Cardiac muscle cell (in vitro differentiated cells and primary cell): ENCODE data around the gene ELAVL1. TPM values are rescaled to one million over a fixed set of nuclear protein-coding genes. Genes with fewer than 3 reads are reported as not detected.
"Not testable (repeated sequence)": the region's sequence is repeated elsewhere in the genome, so short reads cannot be mapped to it uniquely, and the experiment has no call there.

Source experiments
- DNase-seq, 2 donors: peaks; one replicate each; pipeline versions ENCODE4 v3.0.0 to v3.0.0-alpha.2; 2010 to 2017; ENCODE audit warnings: low read depth in 1 of 2, low spot score in 1 of 2
- H3K27ac ChIP-seq: fragments of 200-600 bp; sonication (generic); 2 replicates; pipeline ENCODE4 v1.5.1; 2016
- H3K27me3 ChIP-seq: fragments of 200-600 bp; sonication (generic); 2 replicates; pipeline ENCODE4 v1.6.0; 2016; ENCODE audit warnings: control low read depth
- H3K36me3 ChIP-seq: fragments of 200-600 bp; sonication (generic); 2 replicates; pipeline ENCODE4 v1.5.1; 2016; ENCODE audit warnings: control low read depth
- H3K4me1 ChIP-seq: fragments of 200-600 bp; sonication (generic); 2 replicates; pipeline ENCODE4 v1.8.1; 2017; ENCODE audit warnings: low read depth, mild to moderate bottlenecking, mixed run types
- H3K4me3 ChIP-seq: fragments of 200-600 bp; sonication (generic); 2 replicates; pipeline ENCODE4 v1.5.1; 2016; ENCODE audit warnings: mild to moderate bottlenecking
- H3K9me3 ChIP-seq: fragments of 200-600 bp; sonication (generic); 2 replicates; pipeline ENCODE4 v1.5.1; 2017; ENCODE audit warnings: low read depth, mild to moderate bottlenecking, control low read depth
- polyA plus RNA-seq: library from polyadenylated mRNA; unstranded; fragments of >200 nt; fragmentation: Nextera tagmentation; extraction: Ambion mirVana; gene quantifications from 2 replicates; pipeline ENCODE4 v1.2.1, GENCODE V29; 2016
- total RNA-seq: library from RNA; depleted of rRNA; stranded (reverse); fragments of >200 nt; gene quantifications from 2 replicates; pipeline ENCODE4 v1.2.3, GENCODE V29; 2016
- TF ChIP-seq, protein P1 (sequence below): IDR thresholded peaks from 2 replicates; pipeline ENCODE4 v1.5.1; 2012; ENCODE audit warnings: low read depth, mild to moderate bottlenecking, low read length

ELAVL1 gene
- total and polyA plus RNA-seq, 2 experiments from 2014 or later = 66.5 to 104 TPM

DNA sequence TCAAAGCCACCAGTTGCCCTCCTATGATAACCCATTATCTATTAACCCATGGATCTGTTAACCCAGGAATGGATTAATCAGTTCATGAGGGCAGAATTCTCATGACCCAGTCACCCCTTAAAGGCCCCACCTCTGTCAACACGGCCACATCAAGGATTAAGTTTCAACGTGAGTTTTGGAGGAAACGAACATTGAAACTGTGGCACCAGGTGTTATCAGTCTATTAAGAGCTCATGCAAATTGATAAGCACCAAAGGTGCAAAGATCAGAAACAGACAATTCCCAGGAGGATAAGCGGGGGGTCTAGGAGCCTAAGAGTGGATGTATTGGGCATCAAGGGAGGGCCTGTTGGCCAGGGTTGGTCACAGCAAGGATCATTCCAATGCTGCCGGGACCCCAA, 19.9 kb upstream of the ELAVL1 start:
- Histone ChIP-seq H3K4me3 (no peak overlapping the region), H3K9me3 (no peaks in the 10 kb centered on the region), H3K27ac (no peak overlapping the region), H3K36me3 (no peaks in the 10 kb centered on the region), H3K4me1 (peaks cover 11% of the 10 kb centered on the region), H3K27me3 (no peaks in the 10 kb centered on the region)
- DNase-seq = no peak
- TF ChIP-seq, protein P1, sequence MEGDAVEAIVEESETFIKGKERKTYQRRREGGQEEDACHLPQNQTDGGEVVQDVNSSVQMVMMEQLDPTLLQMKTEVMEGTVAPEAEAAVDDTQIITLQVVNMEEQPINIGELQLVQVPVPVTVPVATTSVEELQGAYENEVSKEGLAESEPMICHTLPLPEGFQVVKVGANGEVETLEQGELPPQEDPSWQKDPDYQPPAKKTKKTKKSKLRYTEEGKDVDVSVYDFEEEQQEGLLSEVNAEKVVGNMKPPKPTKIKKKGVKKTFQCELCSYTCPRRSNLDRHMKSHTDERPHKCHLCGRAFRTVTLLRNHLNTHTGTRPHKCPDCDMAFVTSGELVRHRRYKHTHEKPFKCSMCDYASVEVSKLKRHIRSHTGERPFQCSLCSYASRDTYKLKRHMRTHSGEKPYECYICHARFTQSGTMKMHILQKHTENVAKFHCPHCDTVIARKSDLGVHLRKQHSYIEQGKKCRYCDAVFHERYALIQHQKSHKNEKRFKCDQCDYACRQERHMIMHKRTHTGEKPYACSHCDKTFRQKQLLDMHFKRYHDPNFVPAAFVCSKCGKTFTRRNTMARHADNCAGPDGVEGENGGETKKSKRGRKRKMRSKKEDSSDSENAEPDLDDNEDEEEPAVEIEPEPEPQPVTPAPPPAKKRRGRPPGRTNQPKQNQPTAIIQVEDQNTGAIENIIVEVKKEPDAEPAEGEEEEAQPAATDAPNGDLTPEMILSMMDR = no peak

DNA sequence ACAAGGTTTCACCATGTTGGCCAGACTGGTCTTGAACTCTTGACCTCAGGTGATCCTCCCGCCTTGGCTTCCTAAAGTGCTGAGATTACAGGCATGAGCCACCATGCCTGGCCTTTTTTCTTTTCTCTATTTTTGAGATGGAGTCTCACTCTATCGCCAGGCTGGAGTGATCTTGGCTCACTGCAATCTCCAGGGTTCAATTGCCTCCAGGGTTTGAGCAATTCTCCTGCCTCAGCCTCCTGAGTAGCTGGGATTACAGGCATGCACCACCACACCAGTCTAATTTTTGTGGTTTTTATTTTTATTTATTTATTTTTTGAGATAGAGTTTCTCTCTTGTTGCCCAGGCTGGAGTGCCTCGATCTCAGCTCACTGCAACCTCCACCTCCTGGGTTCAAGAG, 18.8 kb upstream of the ELAVL1 start:
- not testable (repeated sequence) for H3K27me3 ChIP-seq, H3K4me3 ChIP-seq, H3K4me1 ChIP-seq, H3K27ac ChIP-seq, H3K36me3 ChIP-seq, H3K9me3 ChIP-seq, DNase-seq

DNA sequence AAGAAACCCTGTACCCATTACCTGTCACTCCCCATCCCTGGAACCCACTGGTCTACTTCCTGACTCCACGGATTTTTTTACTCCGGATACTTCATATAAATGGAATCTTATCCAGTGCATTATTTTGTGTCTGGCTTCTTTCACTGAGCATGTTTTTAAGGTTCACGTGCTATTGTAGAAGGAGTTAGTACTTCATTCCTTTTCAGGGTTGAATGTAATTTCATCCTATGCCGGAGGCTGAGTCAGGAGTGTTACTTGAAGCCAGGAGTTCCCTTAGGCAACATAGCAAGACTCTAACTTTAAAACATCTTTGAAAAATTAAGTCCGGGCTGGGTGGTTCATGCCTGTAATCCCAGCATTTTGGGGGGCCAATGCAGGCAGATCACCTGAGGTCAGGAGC, 17.9 kb upstream of the ELAVL1 start:
- H3K9me3 ChIP-seq = no peaks in the 10 kb centered on the region
- no peak for DNase-seq
- no peaks in the 10 kb centered on the region for H3K36me3 ChIP-seq
- H3K27me3 ChIP-seq = no peaks in the 10 kb centered on the region
- no peak overlapping the region for H3K27ac ChIP-seq
- TF ChIP-seq, protein P1 = no peak
- H3K4me1 ChIP-seq = no peaks in the 10 kb centered on the region
- no peak overlapping the region for H3K4me3 ChIP-seq

DNA sequence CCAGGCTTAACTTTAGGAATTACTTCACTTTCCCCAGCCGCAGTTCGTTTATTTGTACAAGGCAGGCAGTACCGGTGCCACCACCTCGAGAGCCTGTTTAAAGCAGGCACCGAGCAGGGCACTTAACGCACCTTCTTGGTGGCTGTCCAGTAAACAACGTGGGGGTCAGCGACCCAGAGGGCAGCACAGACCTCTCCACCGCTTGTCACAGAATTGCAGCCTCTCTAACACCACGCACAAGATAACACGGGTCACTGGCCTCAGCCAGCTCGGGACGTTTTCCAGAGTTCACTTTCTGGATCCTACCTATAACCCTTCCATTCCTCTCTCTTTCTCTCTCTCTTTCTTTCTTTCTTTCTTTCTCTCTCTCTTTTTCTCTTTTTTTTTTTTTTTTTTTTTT, 16.8 kb upstream of the ELAVL1 start:
- no peaks in the 10 kb centered on the region for H3K4me1 ChIP-seq
- TF ChIP-seq, protein P1 = no peak
- no peaks in the 10 kb centered on the region for H3K9me3 ChIP-seq
- H3K27me3 ChIP-seq = no peaks in the 10 kb centered on the region
- no peak overlapping the region for H3K27ac ChIP-seq
- no peaks in the 10 kb centered on the region for H3K36me3 ChIP-seq
- DNase-seq = no peak
- no peak overlapping the region for H3K4me3 ChIP-seq

DNA sequence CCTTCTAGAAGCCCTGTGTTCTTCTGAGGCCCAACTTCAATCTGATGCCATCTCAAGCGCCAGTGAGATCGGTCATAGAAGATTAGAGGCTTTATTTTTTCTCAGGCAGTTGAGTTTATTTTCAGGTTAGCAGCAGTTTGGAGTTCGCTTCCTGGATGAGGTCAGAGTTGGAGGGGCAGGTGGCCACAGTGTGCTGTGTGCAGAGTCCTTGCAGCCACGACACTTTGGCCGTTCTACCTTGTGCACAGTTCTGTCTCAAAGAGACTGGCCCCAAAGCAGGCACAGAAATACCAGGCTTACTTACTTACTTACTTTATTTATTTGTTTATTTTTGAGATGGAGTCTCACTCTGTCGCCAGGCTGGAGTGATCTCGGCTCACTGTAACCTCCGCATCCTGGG, 15.9 kb upstream of the ELAVL1 start:
- Histone ChIP-seq H3K4me1 (no peaks in the 10 kb centered on the region), H3K27me3 (no peaks in the 10 kb centered on the region), H3K9me3 (no peaks in the 10 kb centered on the region), H3K27ac (peak overlapping the region; percentile 6), H3K36me3 (no peaks in the 10 kb centered on the region), H3K4me3 (no peak overlapping the region)
- DNase-seq = no peak
- TF ChIP-seq, protein P1 = no peak

DNA sequence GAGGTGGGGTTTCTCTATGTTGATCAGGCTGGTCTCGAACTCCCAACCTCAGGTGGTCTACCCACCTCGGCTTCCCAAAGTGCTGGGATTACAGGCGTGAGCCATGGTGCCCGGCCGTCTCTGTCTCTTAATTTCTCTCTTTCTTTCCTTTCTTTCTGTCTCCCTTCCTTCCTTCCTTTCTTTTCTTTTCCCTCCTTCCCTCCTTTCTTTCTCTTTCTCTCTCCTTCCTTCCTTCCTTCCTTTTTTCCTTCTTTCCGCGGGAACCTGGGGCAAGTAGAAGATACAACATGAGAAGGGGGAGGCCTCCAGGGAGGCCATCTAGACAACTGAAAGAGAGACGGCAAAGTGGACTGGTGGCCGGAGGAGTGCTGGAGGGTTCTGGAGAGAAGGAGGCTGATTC, 15.2 kb upstream of the ELAVL1 start:
- Histone ChIP-seq H3K27me3 (no peaks in the 10 kb centered on the region), H3K9me3 (no peaks in the 10 kb centered on the region), H3K4me3 (no peak overlapping the region), H3K4me1 (no peaks in the 10 kb centered on the region), H3K27ac (no peak overlapping the region), H3K36me3 (no peaks in the 10 kb centered on the region)
- TF ChIP-seq, protein P1 = no peak
- DNase-seq = no peak
